ENCODE data around the gene WDR33. TPM values are rescaled to one million over a fixed set of nuclear protein-coding genes. Genes with fewer than 3 reads are reported as not detected.

Gene WDR33
- total RNA-seq, 1 donor from 2014 or later = 27.0 TPM

DNA sequence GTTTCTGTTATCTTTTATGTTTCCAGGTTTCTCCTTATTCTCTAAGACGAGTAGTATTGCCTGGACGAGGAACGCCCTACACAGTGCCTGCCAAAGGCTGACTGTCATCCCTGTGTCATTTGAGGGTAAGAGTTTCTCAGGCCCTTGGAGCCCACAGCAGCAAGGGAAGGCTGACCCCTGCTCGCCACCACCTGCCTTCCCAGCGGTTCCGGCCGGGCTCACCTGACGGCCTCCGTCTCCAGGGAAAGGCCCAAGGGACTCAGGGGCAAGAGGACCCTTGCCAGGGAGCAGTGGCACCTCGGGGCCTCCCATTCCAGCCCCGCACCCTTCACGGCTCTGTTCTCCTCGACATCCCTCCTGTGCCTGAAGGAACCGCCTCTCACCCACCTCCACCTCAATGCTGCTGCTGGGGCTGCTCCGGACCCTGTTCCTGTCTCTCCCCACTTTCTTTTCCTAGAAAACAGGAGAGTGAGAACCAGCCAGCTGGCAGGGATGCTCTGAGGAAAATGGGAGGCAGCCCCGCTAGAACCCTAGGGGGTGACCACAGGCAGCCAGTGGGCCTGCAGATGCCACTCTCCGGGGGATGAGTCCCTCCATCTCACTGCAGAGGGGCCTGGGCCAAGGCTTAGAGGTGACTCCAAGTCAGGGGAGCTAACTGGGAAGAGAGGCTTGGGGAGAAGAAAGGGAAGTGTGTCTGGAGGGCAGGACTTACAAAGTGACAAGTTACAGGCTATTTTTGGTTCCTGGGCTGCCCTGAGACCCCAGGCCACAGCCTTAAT, 137.5 kb downstream of the WDR33 start:
- DNase-seq (ENCODE audit: low read depth, low spot score) = no peak

DNA sequence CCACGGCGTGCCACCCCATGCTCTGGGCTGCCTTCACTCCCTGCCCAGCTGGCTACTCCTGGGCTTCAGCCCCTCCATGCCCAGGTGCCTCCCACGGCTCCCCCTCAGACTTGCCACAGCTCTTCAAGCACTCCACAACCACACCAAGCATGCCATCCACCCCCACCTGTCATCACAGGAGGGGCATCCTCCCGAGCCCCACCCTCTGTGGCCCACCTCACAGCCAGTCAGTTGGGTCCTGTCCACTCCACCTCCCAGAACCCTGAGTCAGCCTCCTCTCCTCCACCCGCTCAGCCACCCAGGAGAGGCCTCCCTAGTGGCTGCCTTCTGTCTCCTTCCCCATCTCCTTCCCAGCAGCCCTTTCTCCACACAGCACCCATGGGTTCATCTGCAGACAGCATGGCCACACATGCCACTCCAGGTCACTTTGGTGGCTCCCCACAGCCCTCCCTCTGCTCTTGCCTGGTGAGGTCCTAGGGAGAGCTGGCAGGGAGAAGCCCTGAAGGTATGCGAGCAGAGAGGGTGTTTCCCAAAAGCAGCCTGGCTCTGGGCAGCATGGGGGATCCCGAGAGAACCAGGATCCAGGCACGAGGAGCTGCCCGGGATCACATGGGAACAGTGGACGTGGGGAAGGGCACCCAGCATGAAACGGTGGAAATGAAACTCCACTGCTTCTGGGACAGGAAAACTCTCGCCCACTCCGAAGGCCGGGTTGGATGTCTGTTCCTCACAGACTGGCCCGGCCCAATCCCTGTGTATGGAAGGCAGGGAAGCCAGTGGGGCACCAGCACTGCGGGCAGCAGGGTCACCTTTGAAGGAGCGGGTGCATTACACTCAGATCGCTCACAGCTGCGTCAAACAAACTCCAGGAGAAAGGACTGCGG, 138.4 kb downstream of the WDR33 start:
- no peak for DNase-seq (ENCODE audit: low read depth, low spot score)

DNA sequence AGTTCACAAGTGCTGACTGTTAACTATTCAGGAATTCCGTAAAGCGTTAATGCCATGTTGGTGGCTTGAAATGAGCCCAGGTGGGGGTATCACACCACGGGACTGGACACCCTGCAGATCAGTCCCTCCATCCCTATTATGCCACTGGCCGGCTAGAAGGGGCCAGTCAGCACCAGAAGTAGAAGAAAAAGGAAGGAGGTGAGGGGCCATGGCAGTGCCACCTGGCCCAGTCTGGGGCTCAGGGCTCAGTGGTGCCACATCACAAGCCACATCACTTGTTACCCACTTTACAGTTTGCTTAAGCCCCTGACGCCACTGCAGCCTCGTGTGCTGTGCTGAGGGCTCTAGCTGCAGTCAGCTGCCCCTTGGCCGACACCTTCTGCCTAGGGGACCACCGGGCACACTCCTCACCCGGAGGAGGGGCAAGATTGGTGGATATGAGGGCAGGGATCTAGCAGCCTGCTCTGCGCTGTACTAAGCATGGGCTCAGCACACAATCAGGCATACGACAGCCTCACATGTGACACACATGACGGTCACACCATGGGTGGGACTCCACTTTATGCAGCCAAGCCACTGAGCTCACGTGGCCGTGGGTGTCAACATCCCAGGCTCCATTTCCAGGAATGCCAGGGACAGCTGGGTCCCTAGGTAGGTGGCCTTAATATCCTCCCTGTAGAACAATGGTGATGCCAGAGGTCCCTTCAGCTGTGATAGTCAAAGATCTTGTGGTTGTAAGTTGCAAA, 139.2 kb downstream of the WDR33 start:
- DNase-seq (ENCODE audit: low read depth, low spot score) = no peak

DNA sequence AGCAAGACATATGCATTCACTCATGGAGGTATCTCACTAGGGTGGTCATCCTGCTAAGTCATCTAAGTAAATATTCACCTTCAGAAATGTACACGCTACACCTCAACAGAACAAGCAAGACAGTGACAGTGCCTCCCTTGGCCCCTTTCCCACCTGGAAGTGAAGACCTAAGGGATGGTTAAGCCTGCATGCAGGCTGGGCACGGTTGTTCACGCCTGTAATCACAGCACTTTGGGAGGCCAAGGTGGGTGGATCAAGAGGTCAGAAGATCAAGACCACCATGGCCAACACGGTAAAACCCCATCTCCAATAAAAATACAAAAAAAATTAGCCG, 140.0 kb downstream of the WDR33 start:
- DNase-seq (ENCODE audit: low read depth, low spot score) = no peak

DNA sequence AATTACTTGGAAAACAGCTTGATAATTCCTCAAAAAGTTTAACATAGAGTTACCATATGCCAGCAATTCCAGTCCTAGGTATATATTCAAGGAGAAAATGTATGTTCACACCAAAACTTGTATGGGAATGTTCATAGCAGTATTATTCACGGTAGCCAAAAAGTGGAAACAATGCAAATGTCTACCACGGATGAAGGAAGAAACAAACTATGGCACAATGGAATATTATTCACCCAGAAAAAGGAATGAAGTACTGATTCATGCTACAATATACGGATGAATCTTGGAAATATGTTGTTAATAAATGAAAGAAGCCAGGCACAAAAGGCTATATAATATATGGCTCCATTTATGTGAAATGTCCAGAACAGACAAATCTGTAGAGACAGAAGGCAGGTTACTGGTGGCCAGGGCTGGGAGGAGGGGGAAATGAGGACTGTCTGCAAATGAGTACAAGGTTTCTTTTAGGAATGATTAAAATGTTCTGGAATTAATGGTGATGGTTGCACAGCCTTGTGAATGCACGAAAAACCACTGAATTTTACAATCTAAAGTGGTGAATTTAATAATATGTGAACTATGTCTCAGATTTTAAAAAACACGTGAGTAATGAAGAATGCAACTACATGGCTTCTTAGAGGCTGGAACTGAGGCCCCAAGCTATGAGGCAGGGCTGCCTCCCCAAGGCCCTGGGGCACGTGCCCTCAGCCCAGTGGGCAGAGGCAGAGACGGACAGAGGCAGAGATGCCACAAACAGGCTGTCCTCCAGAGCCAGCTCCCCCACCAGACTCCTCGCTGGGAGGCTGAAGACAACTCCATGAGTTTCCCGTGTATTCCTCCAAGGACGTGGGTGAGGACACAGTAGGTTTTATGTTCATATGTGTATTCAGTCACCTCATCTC, 140.7 kb downstream of the WDR33 start:
- DNase-seq (ENCODE audit: low read depth, low spot score) = no peak

DNA sequence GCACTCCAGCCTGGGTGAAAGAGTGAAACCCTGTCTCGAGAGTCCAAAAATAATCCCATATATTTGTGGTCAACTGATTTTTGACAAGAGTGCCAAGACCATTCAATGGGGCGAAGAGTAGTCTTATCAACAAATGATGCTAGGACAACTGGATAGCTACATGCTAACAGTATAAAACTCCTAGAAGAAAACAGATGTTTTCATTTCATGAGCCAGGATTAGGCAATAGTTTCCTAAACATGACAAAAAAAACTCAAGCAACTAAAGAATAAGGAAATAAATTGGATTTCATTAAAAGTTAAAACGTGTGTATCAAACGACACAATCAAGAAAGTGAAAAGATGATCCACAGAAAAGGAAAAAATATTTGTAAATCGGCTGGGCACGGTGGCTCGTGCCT, 141.9 kb downstream of the WDR33 start:
- DNase-seq (ENCODE audit: low read depth, low spot score) = no peak

DNA sequence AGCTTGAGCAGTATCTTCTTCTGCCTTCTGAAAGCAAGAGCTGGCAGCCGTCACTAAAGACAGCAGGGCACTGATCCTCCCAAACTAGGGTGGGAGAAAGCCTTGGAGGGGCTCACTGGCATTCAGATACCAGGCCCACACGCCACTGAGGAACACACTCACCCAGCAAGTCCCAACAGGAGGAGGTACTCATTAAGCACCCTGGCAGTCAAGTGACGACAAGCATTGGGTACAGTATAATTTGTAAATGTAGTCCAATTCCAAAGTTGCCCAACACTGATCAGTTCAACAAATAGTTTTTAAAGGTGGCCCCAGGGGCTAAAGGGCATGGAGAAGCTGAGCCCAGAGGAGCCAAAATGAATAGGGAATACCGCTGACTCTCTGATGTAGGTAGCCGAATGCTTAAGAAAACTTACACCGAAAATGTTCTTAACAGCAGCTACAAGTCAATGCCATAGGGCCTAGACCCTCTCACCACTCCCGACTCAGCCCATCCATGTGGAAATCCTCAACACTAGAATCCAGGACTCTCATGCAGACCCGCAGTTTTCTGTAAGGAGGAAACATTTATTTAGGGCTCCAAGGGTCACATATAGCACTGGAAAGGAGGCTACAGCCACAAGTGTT, 145.6 kb downstream of the WDR33 start:
- DNase-seq (ENCODE audit: low read depth, low spot score) = no peak

DNA sequence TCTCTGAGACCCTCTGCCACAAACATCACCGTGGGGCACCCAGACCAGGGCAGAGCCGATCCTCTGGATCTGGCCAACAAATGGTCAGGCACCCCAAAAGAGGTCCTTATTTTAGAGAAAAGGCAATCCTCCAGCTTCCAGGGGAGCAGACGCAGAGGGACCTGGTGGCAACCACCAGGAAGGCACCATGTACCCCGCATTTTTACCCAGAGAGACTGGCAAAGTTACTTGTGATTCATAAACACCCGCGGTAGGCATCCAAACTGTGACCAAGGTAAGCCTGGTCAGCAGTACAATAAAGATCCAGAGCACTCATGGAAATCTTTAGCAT, 146.1 kb downstream of the WDR33 start:
- no peak for DNase-seq (ENCODE audit: low read depth, low spot score)

DNA sequence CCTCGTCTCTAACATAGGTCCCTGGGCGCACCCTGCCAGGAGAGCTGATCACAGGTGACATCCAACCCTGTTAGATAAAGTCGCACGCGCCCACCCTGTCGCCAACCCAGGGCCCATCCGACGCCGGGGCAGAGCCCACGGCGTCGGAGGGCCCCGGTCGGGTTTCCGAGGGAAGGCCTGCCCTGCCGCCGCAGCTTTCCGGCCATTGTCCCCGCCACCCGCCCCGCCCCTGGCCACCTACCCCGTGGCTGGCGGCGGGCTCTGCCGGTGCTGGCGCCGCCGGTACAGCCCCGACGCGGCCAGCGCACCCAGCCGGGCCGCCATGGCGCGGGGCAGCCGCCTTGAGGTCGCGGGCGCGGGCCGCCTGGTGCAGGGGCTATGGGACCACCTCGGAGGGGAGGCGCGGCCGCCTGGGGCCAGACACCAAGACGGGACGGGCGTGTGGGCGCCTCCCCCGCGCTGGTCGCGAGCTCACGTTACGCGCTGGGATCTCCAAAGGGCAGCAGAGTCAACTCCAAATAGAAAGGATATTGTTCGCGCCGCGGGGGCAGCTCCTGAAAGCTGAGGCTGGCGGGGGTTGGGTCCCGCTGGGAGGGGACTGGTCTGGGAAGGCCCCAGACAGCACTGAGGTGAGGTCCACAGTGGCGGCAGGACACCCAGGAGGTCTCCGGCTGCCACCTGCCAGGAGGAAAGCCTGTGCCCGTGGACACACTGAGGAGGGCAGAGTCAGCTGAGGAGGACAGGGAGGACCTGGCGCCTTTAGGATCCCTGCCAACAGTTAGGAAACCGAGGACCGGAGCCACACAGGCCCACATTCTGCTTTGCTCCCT, 146.7 kb downstream of the WDR33 start:
- DNase-seq (ENCODE audit: low read depth, low spot score) = no peak

DNA sequence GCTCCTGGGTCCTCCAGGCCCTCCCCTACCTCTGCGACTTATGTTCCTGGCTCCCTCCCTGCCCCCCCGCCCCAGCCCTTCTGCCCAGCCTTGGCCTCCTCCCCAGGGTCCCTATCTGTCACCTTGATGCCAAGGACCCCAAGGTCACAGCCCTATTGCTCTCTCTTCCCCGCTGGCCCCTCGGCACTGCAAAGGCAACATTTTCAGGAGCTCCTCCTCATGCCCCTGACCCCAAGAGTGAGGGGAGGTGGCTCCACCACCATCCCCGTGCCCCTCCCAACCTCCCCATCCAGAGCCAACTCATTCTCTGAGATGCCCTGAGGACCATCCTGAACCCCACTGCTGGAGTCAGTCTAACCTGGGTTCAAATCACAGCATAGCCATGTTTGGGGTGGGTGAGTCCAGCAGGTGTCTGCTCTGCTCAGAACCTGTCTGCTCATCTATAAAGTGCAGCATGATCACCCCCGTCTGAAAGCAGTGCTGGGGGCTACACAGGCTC, 147.4 kb downstream of the WDR33 start:
- no peak for DNase-seq (ENCODE audit: low read depth, low spot score)

DNA sequence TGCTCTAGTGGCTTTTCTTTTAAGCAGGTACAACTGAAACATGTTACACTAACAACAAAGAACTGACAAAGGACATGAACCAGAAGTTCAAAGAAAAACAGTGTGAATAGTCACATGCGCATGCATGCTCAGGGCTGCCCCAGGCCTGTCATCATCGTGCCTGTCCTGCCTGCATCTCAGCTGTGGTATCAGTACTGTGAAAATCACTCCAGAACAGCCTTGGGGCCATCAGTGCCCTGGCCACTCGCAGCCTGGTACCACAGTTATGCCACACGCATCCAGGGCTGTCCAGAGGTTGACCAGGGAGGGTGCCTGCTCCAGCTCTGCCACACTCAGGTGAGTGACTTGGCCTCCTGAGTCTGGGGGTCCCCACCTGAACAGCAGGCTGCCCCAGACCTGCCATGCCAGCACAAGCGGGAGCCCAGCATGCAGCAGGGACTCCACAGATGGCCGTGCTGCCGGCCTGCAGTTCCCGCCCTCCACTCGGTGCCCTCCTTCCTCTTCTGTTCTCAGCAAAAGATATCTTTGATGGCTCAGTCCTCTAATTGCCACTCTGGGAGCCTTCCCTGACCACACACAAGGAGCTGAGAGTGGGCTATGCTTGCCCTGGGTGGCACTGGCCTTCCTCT, 147.9 kb downstream of the WDR33 start:
- DNase-seq (ENCODE audit: low read depth, low spot score) = no peak

DNA sequence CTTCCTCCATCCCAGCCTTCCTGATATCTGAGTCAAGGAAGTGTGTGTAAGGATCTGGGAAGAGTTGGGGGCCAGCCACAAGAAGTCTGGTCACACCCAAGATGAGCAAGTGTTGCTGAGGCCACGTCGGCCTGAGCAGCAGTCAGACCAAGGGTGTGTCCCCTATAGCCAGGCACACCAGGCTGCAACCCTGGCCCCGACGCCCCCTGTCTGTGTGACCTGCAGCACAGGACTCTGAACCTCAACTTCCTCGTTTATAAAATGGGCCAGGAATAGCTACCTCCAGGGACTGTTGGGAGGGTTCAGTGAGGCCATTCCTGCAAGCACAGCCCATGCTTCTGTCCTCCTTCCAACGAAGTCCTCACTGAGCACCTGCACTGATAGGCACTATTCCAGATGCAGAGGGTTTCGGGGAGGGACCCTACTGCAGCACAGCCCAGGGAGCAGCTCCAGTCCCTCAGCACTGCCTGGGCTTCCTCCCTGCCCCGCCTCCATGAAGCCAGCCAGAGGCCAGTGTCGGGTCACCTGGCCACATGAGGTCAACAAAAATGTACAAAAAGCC, 148.9 kb downstream of the WDR33 start:
- no peak for DNase-seq (ENCODE audit: low read depth, low spot score)

DNA sequence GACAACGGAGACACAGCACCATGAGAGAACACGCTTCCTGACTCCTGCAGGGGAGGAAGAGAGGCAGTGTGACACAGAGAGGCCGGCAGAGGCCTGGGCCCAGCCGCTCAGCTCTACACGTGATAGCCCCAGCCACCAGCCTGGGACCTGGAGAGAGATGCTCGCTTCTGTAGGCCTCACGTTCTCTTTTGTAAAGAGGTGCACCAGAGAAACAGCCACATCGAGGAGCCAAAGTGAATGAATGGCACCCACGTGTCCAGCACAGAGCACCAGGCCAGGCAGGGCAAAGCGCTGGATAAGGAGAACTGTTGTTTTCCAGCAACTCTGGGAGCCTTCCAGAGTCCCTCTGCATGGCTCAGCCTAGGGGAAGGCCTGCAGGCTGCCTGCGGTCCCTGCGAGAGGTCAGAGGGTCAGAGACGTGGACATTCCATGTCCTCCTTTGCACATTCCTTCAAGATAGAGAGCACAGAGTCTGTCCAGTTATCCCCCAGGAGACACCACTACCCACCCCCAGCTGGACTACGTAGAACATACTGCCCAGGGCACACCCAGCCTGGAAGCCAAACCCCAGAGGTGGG, 149.8 kb downstream of the WDR33 start:
- DNase-seq (ENCODE audit: low read depth, low spot score) = no peak

DNA sequence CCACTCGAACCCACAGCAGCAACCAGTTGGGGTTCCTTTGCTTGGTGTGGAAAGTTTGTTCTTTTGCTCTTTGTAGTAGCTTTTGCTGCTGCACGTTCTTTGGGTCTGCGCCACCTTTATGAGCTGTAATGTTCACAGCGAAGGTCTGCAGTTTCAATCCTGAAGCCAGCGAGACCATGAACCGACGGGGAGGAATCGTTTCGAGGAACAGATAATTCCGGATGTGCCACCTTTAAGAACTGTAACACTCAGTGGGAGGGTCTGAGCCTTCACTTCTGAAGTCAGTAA, 150.7 kb downstream of the WDR33 start:
- no peak for DNase-seq (ENCODE audit: low read depth, low spot score)

DNA sequence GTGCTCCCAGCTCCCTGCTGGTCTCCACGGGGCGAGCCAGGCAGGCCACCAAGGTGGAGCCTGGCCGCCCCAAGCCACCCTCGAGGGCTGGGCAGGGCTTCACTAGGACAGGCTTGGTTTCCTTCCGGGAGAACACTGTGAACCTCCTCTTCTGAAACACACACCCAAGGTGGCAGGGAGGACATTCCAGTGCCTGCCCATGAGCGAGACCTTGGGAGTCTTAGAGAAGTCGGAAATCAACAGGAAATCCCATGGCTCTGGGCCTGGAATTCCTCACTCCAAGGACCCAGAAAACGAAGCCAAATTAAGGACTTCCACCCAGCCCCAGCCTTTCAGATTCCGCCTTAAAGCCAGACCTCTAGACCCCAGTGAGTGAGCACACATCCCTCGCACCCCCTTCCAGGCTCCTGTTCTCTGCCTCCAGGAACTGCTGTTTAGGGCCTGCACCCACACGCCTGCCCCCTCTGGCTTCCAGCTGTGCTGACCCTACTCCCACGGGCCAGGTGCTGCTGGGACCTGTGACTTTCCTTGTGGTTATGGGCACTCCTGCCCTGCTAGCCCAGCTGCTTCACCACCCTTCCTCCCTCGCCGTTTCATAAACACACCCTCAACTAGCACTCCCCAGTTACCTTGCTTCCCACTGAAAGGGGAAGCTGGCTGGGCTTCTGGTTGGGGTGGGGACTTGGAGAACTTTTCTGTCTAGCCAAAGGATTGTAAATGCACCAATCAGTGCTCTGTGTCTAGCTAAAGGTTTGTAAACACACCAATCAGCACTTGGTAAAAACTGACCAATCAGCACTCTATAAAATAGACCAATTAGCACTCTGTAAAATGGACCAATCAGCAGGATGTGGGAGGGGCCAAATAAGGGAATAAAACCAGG, 151.3 kb downstream of the WDR33 start:
- DNase-seq (ENCODE audit: low read depth, low spot score) = peak; percentile 68

DNA sequence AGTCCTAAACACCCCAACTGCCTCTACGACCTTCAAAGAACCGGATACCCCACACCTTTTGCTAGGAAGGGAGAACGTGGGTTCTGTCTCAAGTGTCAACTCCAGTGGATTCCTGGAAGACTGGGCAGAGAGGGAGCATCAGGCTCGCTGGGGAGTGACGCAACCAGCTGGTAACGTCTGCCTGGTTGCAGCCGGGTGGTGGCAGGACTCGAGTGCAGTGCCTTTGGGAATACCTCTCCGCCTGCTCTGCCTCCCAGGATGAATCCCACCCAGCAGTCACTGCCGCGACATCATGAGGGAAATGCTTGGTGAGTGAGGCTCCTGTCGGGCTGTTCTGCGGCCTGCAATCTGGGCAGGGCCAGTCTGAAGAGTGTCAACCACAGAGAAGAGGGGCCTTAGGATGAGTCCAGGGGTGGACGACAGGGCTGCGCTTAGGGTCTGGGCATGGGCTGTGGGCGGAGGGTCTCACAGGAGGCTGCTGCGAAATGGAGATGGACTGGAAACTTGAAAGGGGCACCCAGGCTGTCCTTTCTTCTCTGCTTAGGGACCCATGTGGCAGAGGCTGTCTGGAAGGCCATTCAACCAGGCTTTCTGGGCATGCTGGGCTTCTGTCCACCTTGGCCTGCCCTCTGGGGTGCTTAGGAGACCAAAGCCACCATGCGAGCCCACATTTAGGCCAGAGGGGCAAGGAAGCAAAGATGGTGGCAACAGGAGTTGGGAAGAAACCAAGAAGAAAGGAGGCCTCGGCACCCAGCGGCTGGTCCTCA, 152.1 kb downstream of the WDR33 start:
- DNase-seq (ENCODE audit: low read depth, low spot score) = no peak

DNA sequence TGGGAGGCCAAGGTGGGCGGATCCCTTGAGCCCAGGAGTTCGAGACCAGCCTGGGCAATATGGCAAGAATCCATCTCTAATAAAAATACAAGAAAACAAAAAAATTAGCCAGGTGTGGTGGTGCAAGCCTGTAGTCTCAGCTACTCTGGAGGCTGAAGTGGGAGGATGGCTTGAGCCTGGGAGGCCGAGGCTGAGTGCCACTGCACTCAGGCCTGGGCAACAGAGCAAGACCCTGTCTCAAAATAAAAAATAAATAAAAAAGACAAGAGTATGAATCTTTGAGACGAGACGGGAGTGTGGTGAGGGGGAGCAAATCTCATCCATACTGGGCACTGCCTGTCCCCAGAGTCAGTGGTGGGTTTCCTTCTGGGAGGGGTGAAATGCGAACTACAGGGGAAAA, 152.8 kb downstream of the WDR33 start:
- DNase-seq (ENCODE audit: low read depth, low spot score) = no peak
